Measurements from ENCODE around the gene PLEKHG5.

The PLEKHG5 gene

DNA sequence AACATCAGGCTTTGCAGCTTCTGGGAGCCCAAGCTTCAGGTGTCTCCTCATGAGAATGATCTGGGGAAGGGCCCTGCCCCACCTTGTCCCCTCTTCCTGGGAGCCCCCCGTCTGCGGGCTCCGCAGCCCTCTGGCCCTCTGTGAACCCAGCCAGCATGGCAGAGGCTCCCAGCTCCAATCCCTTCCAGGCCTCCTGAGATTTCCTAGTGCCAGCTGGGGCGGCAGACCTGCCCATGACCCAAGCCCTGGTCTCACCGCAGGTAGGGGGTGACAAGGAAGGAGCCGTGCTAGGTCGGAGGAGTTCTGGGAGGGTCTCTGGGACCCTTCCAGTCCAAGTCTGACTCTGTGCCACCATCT is 7.7 kb downstream of the PLEKHG5 start:
- TF ChIP-seq TAF1 (IDR thresholded peaks at IDR 0.05; ENCODE audit: borderline replicate concordance, insufficient read depth, low read length) (no peak), FOXP2 (optimal IDR thresholded peaks at IDR 0.05; ENCODE audit: borderline replicate concordance, extremely low read depth, extremely low read length, insufficient read depth) (no peak), SIN3A (IDR thresholded peaks at IDR 0.05; ENCODE audit: borderline replicate concordance, insufficient read depth, low read length) (no peak), POLR2AphosphoS5 (IDR thresholded peaks at IDR 0.05; ENCODE audit: low read depth, low read length) (no peak)
- TF ChIP-seq, protein P1, sequence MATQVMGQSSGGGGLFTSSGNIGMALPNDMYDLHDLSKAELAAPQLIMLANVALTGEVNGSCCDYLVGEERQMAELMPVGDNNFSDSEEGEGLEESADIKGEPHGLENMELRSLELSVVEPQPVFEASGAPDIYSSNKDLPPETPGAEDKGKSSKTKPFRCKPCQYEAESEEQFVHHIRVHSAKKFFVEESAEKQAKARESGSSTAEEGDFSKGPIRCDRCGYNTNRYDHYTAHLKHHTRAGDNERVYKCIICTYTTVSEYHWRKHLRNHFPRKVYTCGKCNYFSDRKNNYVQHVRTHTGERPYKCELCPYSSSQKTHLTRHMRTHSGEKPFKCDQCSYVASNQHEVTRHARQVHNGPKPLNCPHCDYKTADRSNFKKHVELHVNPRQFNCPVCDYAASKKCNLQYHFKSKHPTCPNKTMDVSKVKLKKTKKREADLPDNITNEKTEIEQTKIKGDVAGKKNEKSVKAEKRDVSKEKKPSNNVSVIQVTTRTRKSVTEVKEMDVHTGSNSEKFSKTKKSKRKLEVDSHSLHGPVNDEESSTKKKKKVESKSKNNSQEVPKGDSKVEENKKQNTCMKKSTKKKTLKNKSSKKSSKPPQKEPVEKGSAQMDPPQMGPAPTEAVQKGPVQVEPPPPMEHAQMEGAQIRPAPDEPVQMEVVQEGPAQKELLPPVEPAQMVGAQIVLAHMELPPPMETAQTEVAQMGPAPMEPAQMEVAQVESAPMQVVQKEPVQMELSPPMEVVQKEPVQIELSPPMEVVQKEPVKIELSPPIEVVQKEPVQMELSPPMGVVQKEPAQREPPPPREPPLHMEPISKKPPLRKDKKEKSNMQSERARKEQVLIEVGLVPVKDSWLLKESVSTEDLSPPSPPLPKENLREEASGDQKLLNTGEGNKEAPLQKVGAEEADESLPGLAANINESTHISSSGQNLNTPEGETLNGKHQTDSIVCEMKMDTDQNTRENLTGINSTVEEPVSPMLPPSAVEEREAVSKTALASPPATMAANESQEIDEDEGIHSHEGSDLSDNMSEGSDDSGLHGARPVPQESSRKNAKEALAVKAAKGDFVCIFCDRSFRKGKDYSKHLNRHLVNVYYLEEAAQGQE (IDR thresholded peaks at IDR 0.05; ENCODE audit: insufficient read depth in 1 of 2, low read depth in 2 of 2, low read length in 2 of 2), result no peak

DNA sequence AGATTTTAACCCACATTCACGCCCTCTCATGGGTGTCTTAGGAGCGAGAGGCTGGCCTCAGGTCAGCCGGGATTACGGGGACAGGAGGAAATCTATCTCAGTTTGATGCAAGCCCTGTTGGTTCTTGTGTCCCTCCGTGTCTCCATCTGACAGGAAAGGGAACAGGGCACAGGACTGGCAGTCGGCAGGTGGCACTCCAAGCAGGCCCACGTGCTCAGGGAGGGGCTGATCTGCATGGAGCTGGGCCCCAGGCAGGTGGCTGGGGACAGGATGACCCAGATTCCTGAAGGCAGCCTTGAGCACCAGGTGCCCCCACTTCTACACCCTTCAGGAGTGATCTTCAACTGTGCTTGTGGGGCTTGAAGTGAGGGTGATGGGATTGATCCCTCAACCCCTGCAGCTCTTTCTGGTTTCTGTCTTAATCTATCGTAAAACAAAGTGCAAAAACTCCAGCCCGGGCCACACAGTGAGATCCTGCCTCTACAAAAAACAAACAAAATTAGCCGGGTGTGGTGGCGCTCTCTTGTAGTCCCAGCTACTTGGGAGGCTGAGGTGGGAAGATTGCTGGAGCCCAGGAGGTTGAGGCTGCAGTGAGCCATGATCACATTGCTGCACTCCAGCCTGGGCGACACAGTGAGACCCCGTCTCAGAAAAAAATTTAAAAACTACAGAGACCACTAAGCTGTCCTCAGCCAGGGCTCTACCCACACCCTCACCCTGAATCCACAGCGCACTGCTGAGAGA is 8.3 kb downstream of the PLEKHG5 start:
- TF ChIP-seq TAF1 (IDR thresholded peaks at IDR 0.05; ENCODE audit: borderline replicate concordance, insufficient read depth, low read length) (no peak), SIN3A (IDR thresholded peaks at IDR 0.05; ENCODE audit: borderline replicate concordance, insufficient read depth, low read length) (no peak), POLR2AphosphoS5 (IDR thresholded peaks at IDR 0.05; ENCODE audit: low read depth, low read length) (no peak), FOXP2 (optimal IDR thresholded peaks at IDR 0.05; ENCODE audit: borderline replicate concordance, extremely low read depth, extremely low read length, insufficient read depth) (no peak)
- TF ChIP-seq, protein P1 (IDR thresholded peaks at IDR 0.05; ENCODE audit: insufficient read depth in 1 of 2, low read depth in 2 of 2, low read length in 2 of 2), result no peak

DNA sequence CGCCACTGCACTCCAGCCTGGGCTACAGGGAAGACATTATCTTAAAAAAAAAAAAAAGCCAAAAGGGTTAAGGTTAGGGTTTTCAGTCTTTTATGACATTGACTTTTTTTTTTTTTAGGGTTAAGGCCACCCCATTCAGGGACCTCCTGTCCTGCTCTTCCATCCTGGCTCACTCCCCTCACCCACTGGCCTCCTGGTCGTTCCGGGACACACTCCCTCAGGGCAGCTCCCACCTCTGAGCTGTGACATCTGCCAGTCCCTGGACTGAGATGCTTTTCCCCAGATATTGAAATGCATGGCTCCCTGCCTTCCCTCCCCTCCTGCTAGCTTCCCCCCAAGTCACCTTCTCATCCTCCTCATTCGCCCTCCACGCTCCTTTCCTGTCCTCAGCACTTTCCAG is 9.6 kb downstream of the PLEKHG5 start:
- TF ChIP-seq SIN3A (IDR thresholded peaks at IDR 0.05; ENCODE audit: borderline replicate concordance, insufficient read depth, low read length) (no peak), FOXP2 (optimal IDR thresholded peaks at IDR 0.05; ENCODE audit: borderline replicate concordance, extremely low read depth, extremely low read length, insufficient read depth) (no peak), POLR2AphosphoS5 (IDR thresholded peaks at IDR 0.05; ENCODE audit: low read depth, low read length) (no peak), TAF1 (IDR thresholded peaks at IDR 0.05; ENCODE audit: borderline replicate concordance, insufficient read depth, low read length) (no peak)
- TF ChIP-seq, protein P1 (IDR thresholded peaks at IDR 0.05; ENCODE audit: insufficient read depth in 1 of 2, low read depth in 2 of 2, low read length in 2 of 2), result no peak

DNA sequence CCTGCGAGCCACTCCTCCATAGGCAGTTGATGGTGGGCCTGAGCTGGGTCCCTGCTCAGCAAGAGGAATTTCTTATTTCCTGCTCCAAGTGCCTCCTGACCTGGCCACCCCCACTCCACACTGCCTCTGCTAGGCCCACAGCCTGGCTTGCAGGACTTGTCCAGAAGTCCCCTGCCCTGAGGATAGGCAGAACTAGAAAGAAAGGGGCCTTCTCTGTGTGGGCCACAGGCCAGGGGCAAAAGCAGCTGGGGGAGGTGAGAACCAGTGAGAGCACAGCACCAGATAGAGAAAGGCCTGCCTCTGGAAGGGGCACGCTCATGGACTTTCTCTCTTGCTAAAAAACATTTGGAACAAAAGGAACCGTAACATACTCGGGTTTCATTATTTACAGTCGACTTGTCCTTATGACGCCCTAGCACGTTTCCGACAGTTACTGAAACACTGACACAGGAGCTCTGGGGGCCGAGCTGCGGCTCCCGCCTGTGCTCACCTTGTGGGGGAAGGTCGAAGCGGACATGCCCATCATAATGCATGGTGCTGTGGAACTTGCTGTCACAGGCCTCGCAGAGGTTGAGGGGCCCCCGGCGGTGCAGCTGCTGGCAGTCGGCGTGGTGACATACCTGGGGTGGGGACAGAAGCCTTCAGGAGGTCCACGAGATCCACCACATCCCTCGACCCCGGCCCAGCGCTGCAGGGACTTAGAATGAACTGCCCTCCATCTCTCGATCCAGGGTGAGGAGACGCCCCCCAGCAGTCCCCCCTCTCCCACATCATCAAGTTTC is 14.2 kb downstream of the PLEKHG5 start:
- TF ChIP-seq POLR2AphosphoS5 (IDR thresholded peaks at IDR 0.05; ENCODE audit: low read depth, low read length) (no peak), TAF1 (IDR thresholded peaks at IDR 0.05; ENCODE audit: borderline replicate concordance, insufficient read depth, low read length) (no peak), FOXP2 (optimal IDR thresholded peaks at IDR 0.05; ENCODE audit: borderline replicate concordance, extremely low read depth, extremely low read length, insufficient read depth) (no peak), SIN3A (IDR thresholded peaks at IDR 0.05; ENCODE audit: borderline replicate concordance, insufficient read depth, low read length) (no peak)

DNA sequence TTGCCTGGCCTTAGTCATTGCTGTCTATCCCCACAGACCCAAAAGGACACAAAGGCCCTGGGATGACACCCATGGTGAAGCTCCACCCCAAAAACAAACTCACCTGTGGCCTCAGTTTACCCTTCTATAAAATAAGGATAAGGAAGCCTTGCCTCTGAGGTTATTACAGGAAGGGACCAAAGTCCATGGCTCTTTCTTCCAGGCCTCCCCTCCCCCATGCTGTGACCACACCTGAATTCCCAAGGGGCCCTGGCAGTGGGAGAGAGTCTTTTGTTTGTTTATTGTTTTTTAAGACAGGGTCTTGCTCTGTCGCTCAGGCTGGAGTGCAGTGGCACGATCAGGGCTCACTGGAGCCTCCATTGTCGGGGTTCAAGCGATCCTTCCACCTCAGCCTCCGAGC is 15.0 kb downstream of the PLEKHG5 start:
- TF ChIP-seq, protein P1 (IDR thresholded peaks at IDR 0.05; ENCODE audit: insufficient read depth in 1 of 2, low read depth in 2 of 2, low read length in 2 of 2), result no peak
- TF ChIP-seq TAF1 (IDR thresholded peaks at IDR 0.05; ENCODE audit: borderline replicate concordance, insufficient read depth, low read length), result no peak

Measured in PFSK-1 (cell line).